GM18502 (cell line): ENCODE data around the gene PTGR1.
"Not testable (repeated sequence)": the region's sequence is repeated elsewhere in the genome, so short reads cannot be mapped to it uniquely, and the experiment has no call there.

Experiments used
- ATAC-seq: cut with Tn5 transposase; IDR thresholded peaks from one replicate; pipeline ENCODE4 v1.9.1; 2021; ENCODE audit warnings: mild to moderate bottlenecking; ENCODE audit not compliant: unreplicated experiment, poor library complexity

The PTGR1 gene

DNA sequence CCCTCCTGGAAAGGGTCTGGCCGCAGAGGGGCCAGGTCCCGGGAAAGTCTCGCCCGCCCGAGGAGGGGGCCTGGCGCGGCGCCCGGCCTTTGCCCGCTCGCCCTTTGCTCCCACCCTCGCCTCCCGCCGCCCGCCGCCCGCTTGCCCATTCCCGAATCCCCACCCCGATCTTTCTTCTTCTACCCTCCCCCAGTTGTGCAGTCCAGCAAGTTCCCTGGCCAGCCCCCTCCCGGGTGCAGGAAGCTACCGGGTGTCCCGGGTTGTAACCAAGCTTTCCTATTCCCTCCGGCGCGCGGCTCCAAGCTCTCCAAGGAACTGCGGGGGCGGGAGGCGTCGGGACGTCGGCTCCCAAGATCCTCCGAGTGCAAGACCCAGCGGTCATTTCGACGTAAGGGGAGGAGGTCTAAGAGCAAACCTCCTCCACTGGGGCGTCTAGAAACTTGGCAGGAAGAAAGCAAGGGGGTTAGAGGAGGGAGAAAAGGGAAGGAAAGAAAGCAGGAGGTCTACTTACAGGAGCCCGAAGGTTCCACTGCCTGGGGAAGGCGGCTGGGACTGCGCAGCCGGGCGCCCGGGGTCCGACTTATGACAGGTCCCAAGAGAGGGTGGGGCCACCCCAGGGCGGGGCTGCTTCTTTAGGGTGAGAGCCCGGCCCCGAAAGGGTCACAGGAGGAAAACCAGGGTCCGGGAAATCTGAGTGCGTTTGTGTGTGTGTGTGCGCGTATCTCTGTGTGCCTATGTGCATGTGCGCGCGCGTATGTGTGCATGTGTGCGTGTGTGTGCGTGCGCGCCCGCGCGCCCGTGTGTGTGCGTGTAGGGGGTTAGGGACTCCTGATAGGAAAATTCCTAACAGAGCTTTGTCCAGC is at the start of gene PTGR1:
Gene PTGR1 (minus strand): TSS at position 556 of the 863 bp plus-strand sequence. CDS start 2,225 bp downstream, outside the sequence.
- no peak for ATAC-seq

DNA sequence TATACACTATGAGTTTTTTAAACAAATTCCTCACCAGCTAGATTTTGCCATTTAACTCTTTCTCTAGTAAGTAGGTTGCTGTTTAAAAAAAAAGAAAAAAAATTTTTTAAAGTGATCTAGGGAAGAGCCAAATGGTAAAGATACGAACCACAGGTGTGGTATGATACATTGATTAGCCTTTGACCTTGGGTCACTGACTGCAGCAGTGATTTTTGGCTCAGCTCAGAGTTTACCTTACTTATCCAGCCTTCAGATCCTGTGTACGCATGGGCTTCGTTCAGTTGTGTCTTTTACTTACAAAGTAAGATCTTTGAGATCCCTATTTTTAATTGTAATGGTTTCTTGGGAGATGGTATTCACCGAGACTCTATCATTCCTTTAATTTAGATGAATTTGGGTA is 49.6 kb upstream of the PTGR1 start:
- ATAC-seq: no peak

DNA sequence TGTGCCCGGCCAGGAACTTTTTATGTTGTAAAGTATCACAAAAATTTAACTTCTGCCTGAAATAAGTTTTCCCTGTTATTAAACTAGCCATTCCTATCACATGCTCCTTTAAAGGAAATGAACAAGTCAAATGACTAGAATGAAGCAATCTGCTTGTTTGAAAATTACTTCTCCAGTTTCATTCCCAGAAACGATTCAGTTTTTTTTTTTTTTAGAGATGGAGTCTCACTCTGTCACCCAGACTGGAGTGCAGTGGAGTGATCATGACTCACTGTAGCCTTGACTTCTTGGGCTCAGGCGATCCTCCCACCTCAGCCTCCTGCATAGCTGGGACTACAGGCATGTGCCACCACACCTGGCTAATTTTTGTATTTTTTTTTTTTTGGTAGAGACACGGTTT is 48.6 kb upstream of the PTGR1 start:
- no peak for ATAC-seq

DNA sequence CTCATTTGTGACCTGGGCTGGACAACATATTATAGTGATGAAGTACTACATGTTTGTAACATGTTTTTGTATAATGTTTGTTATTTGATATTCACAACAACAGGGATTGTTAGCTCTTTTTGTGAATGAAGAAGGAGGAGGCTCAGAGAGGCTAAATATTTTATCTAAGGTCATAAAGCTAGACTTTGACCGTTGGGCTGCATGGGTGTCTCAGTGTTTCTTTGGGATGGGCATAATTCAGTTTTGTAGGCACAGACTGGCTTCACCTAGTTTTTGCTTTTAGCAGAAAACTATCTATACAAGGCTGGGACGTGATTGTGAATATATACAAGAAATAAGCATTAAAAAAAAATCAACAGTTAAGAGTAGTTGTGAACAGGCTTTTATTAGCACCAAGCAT is 47.0 kb upstream of the PTGR1 start:
- no peak for ATAC-seq

DNA sequence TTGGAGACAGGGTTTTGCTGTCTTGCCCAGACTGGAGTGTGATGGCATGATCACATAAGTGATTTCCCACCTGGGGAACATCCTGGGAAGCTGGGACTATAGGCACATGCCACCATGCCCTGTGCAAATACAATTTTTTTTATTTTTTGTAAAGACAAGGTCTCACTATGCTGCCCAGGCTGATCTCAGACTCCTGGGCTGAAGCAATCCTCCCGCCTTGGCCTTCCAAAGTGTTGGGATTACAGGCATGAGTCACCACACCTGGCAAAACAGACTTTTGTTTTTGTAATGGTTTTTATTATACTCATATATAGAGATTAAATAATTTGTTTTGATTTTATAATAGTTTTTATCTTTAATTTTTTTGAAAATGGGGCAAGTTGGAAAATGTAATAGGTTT is 46.4 kb upstream of the PTGR1 start:
- ATAC-seq: no peak

DNA sequence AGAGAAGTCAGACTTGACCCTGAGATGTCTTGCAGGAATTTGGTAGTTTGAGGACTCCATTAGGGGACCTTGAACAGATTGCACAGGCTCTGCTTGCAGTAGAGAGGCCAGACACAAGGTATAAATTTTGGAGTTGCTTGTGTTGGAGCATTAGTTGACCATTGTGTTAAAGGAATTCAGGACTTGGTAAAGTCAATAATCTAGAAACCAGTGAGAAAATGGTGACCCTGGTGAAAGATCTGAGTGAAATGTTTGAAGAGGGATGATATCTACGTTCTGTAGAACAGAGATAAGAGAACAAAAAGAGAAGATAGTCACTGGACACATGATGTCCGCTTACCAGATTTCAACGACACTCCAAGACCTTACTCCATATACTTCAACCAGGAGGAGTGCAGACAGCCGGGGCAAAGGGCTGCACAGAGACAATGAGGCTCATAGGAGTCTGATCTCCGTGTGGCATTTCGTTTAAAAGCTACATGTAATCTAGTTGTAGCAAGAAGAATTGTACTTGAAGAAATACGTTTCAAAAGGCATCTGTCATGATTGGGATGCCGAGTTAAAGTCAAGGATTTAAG is 44.8 kb upstream of the PTGR1 start:
- ATAC-seq: no peak

DNA sequence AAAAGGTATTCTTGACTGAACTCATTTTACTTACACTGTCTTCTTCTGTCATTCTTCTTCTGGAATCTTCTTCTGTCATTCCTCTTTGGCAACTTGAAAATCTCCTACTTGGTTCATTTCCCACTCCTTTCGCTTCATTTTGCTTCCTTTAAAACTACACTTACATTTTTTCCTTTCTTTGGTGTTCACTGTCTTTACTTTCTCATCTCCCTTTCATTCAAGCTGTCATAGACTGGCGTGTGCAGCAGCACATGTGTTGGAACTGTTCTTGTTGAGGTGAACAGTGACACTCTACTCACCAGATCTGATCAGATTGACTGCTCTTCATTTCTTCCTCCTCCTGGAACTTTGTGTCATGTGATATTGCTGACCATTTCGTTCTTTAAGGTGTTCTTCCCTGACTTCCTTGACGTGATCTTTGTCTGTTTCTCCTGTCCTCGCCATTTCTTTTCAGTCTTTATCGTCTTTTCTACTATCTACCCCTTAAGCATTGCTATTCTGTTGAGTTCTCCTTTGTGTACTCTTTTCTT is 38.0 kb upstream of the PTGR1 start:
- ATAC-seq: no peak

DNA sequence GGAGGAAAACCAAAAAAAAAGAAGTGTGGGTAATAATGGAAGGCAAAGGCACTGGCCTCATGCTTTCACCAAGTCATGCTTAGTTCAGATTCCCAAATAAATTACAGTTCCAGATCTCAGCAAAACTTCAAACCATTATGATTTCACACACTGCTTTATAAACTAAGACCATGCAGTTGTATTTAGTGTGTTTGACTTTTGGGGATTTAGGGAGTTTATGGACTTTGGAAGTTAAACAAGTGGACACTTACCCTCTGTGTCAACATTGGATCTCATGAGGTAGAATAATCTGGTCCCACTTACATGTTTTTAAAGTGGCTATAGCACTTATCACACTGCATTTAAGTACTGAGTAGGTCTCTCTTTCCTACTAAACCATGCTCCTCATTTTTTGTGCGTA is 35.4 kb upstream of the PTGR1 start:
- ATAC-seq: no peak

DNA sequence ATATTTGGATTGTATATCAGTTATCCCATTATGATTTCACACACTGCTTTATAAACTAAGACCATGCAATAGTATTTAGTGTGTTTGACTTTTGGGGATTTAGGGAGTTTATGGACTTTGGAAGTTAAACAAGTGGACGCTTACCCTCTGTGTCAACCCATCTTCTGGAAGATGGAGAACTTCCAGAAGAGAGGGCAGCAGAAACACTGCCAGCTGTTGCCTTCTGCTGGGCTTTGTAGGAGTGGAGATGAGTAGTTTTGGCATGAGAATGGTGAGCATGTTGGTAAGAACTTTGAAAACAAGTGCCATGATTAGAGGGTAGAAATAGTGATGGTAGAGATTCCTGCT is 33.9 kb upstream of the PTGR1 start:
- ATAC-seq: no peak

DNA sequence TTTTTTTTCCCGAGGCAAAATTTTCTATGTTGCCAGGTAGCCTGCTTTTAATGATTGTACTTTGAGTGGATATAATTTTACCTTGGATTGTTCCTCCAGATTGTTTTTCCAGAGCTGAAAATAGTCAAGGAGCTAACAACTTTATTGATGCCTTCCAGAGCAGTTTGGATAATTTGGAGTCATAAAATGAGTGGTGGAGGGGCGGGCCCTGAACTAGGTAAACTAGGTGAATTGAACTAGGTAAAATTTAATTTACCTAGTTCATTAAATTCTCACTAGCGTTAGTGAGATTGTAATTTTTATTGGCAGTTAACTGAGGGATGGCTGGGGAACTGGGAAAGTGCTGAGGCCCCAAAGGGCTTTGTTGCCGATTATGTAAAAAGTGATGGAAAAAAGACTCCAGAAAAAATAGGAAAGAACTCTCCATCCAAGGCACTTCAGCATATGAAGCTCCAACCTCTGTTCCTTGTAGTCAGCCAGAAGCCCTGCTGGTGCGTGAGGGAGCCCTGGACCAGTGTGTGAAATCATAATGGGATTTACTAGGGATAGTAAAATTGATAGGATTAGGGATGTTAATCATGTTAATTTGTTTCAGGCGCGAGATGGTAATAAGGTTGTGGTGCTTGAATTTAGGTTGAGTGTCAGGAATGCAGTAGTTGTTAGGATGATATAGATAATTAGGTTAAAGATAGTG is 33.4 kb upstream of the PTGR1 start:
- ATAC-seq: no peak

DNA sequence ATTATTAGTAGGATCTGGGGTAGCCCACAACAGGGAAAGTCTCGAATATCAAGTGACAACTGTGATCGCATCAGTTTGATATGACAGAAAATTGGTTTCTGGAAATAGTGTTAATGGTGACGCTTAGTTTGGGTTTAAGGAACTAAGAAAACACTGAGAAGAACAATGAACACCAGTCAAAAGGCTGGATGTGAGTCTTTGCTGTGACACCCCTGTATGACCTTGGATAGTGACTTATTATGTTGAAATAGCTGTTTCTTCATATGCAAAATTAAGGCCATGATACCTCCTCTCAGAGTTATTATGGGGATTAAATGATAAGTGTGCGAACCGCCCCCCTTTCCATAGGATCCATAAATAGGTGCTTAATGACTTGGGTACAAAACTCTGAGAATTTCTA is 32.6 kb upstream of the PTGR1 start:
- no peak for ATAC-seq

DNA sequence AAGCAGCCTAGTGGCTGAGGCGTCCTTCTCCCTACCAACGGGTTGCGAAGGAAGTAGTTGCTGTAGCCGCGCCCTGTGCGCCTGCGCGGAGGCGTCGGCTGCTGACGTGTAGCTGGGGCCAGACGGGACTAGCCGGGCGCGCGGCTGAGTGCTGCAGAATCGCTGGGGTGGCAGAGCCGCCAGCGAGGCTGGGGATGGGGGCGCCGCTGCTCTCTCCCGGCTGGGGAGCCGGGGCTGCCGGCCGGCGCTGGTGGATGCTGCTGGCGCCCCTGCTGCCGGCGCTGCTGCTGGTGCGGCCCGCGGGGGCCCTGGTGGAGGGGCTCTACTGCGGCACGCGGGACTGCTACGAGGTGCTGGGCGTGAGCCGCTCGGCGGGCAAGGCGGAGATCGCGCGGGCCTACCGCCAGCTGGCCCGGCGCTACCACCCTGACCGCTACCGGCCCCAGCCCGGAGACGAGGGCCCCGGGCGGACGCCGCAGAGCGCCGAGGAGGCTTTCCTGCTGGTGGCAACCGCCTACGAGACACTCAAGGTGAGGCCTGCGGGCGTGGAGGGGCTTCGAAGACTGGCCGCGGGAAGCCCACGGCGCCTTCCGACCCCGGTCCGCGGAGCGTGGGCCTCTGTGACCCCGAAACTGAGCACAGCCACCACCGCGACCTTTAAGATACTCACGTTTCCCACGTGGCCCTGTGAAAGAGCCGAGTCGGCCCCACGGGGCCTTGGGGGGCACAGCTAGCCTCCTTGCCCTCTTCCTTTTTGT is 31.9 kb upstream of the PTGR1 start, which contains the start of gene DNAJC25:
Gene DNAJC25 (plus strand): TSS at position 121 of the 758 bp plus-strand sequence. CDS start 74 bp downstream, at position 195.
- peak; percentile 97 for ATAC-seq

DNA sequence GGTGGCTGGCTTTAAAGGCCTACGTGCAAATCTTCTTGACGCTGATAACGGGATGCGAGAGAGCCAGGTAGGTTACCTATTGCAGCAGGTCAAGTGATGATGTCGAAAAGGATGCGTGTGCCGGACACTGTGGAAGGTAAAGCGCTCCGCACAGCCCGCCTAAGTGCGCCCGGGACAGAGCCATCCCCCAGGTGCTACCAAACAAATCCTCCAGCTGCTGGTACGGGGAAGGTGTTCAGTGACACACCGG is 31.4 kb upstream of the PTGR1 start:
- no peak for ATAC-seq

DNA sequence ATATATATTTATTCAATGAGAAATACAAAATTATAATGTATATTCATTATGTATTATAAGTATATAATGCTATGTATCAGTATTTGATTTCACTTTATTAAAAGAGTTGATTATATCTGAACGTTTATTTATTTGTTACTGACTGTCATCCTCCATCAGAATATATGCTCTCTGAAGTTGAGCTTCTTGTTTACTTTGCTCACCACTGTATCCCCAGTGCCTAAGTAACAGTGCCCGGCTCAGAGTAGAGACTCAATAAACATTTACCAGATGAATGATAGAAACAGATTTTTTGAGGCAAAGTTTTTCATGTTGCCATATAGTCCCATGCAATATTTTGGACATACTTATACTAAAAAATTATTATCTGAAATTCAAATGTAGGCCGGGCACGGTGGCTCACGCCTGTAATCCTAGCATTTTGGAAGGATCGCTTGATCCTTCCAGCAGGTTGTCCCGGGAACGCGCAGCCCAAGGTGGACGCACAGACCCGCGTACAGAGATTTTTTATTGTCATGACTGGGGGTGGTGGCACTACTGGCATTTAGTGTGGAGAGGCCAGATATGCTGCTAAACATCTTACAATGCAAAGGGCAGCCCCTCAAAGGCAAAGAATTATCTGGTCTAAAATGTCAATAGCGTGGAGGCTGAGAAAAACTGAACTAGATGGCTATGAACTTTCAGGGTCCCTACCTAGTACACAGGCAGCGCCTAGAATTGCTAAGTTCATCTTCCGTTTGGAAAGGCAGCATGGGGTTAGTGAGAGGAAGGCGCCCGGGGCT is 30.9 kb upstream of the PTGR1 start:
- ATAC-seq: peak; percentile 36

DNA sequence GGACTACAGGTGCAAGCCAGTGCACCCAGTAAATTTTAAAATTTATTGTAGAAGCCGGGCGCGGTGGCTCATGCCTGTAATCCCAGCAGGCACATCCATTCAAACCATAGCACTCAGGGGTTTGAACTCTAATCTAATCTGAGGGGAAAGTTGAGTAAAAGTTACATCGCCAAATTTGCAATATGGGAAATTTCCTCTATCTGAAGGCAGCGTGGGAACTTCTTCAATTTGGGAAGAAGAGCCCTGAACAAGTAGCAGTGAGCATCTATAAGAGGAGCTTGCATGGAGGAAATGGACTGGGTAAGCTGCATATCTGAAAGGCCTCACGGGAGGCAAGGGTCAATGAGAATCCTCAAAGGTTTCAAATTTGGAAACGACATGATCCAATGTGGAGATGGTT is 29.0 kb upstream of the PTGR1 start:
- no peak for ATAC-seq

DNA sequence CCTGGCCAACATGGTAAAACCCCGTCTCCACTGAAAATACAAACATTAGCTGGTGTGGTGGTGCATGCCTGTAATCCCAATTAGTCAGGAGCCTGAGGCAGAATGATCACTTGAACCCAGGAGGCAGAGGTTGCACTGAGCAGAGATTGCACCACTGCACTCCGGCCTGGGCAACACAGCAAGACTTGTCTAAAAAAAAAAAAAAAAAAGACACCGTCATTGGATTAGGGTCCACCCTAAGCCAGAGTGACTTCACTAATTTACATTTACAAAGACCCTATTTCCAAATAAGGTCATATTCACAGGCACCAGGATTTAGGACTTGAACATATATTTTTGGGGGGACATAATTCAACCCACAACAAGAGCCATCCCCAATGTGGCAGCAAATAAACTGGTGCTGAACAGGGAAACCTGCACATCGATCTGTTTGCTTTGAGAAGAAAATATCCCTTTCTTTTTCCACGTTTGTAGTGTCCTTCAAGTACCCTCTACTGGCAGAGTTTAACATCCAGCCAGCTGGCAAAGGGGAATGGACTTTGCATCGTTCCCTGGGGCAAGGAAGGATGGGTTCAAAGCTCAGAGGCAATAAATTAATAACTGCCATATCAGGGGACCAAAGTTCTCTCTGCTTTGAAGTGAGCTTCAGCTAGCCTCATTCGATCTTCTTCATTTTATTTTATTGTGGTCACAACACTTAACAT is 28.0 kb upstream of the PTGR1 start:
- no peak for ATAC-seq

DNA sequence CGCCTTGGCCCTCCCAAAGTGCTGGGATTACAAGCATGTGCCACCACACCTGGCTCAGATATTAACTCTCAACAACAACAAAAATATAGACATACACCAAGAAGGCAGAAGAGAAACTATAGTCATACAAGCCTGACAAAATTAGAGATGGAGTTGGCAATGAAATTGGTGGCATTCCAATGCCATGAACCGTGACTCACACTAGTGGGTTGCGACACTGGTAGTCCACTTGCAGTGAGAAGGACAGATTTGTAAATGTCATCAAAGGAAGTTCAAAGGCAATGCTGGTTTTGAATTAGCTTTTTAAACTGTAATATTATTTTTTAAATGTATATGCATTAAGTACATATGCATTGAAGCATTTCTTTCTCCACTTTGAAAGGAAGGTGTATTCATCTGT is 23.2 kb upstream of the PTGR1 start:
- ATAC-seq: no peak

DNA sequence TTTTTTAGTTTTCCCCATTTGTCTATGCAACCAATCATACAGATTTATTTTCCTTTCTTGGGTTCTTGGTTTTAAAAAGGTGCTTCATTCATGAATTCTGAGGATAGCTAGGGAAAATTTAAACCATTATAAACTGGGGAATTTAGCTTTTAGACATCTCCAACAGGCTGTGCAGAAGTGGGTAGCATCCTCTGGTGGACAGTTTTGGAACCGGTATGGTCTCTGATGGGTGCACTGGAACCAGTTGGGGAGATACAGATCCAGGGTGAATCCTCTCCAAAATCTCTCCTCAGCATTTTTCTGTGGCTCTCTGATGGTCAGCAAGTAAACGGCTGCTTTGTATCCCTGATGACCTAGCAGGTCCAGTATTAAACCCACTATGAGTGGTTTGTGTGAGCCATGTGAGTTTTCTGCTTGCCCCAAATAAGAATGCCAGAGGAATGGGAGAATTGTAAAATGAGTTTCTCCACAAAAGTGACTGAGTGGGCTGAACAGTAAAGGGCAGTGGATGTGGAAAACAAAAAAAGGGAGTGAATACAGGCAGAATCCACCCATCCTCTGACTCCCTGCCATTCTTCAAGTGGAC is 22.5 kb upstream of the PTGR1 start:
- ATAC-seq: no peak

DNA sequence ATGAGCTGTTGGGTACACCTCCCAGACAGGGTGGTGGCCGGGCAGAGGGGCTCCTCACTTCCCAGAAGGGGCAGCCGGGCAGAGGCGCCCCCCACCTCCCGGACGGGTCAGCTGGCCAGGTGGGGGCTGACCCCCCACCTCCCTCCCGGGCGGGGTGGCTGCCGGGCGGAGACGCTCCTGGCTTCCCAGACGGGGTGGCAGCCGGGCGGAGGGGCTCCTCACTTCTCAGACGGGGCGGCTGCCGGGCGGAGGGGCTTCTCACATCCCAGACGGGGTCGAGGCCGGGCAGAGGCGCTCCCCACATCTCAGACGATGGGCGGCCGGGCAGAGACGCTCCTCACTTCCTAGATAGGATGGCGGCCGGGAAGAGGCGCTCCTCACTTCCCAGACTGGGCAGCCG is 17.9 kb upstream of the PTGR1 start:
- ATAC-seq: not testable (repeated sequence)
